H9 (cell line): ENCODE results near the gene INTS3. TPM values are rescaled to one million over a fixed set of nuclear protein-coding genes. Genes with fewer than 3 reads are reported as not detected.

Source experiments
- DNase-seq: peaks from one replicate; pipeline ENCODE4 v3.0.0-alpha.2; 2017
- H2AFZ ChIP-seq: one replicate; pipeline ENCODE4 v1.6.1; 2013; ENCODE audit warnings: mild to moderate bottlenecking, low read length, control low read depth, moderate library complexity
- H2AK5ac ChIP-seq: 2 replicates; pipeline ENCODE4 v1.6.1; 2013; ENCODE audit warnings: low read length, control low read depth, mixed read lengths; ENCODE audit not compliant: insufficient read length
- H2BK120ac ChIP-seq: one replicate; pipeline ENCODE4 v1.6.1; 2013; ENCODE audit warnings: low read depth, mild to moderate bottlenecking, low read length, control low read depth, inconsistent platforms; ENCODE audit not compliant: poor library complexity, severe bottlenecking
- H2BK12ac ChIP-seq: 2 replicates; pipeline ENCODE4 v1.6.1; 2013; ENCODE audit warnings: low read length, control low read depth, mixed read lengths, low read depth; ENCODE audit not compliant: insufficient read length
- H2BK15ac ChIP-seq: 2 replicates; pipeline ENCODE4 v1.6.1; 2013; ENCODE audit warnings: low read depth, low read length, control low read depth
- H2BK20ac ChIP-seq: one replicate; pipeline ENCODE4 v1.6.1; 2013; ENCODE audit warnings: low read depth, mild to moderate bottlenecking, low read length, control low read depth, inconsistent platforms; ENCODE audit not compliant: poor library complexity, severe bottlenecking
- H2BK5ac ChIP-seq: 2 replicates; pipeline ENCODE4 v1.6.1; 2013; ENCODE audit warnings: low read length, control low read depth, mixed read lengths; ENCODE audit not compliant: insufficient read length
- H3K14ac ChIP-seq: 2 replicates; pipeline ENCODE4 v1.6.1; 2013; ENCODE audit warnings: low read length, control low read depth; ENCODE audit not compliant: insufficient read depth
- H3K18ac ChIP-seq: 2 replicates; pipeline ENCODE4 v1.6.1; 2013; ENCODE audit warnings: low read depth, mild to moderate bottlenecking, mixed read lengths, low read length, control low read depth; ENCODE audit not compliant: insufficient read length
- H3K23ac ChIP-seq: 2 replicates; pipeline ENCODE4 v1.6.1; 2013; ENCODE audit warnings: low read length, control low read depth, mixed read lengths, low read depth; ENCODE audit not compliant: insufficient read length
- H3K23me2 ChIP-seq: 2 replicates; pipeline ENCODE4 v1.6.1; 2013; ENCODE audit warnings: low read depth, mild to moderate bottlenecking, mixed read lengths, low read length, control low read depth; ENCODE audit not compliant: insufficient read length, poor library complexity, severe bottlenecking
- H3K27ac ChIP-seq: 2 replicates; pipeline ENCODE4 v1.5.1; 2013; ENCODE audit warnings: low read length, control low read depth, mixed read lengths, low read depth; ENCODE audit not compliant: insufficient read length
- H3K27me3 ChIP-seq: 2 replicates; pipeline ENCODE4 v1.6.1; 2013; ENCODE audit warnings: low read length, control low read depth, inconsistent platforms; ENCODE audit not compliant: insufficient read depth
- H3K4ac ChIP-seq: 2 replicates; pipeline ENCODE4 v1.6.1; 2013; ENCODE audit warnings: low read depth, mild to moderate bottlenecking, control low read depth, inconsistent platforms, low read length, moderate library complexity
- H3K4me1 ChIP-seq: 2 replicates; pipeline ENCODE4 v1.6.1; 2013; ENCODE audit warnings: low read length, control low read depth, inconsistent platforms; ENCODE audit not compliant: insufficient read depth
- H3K4me2 ChIP-seq: 2 replicates; pipeline ENCODE4 v1.6.1; 2013; ENCODE audit warnings: low read length, control low read depth, mixed read lengths; ENCODE audit not compliant: insufficient read length, insufficient read depth
- H3K56ac ChIP-seq: 2 replicates; pipeline ENCODE4 v1.6.1; 2013; ENCODE audit warnings: low read depth, mild to moderate bottlenecking, mixed read lengths, low read length, control low read depth; ENCODE audit not compliant: insufficient read length
- H3K79me1 ChIP-seq: 2 replicates; pipeline ENCODE4 v1.6.1; 2013; ENCODE audit warnings: low read depth, mild to moderate bottlenecking, moderate library complexity, low read length, control low read depth, inconsistent platforms; ENCODE audit not compliant: insufficient read depth, poor library complexity, severe bottlenecking
- H3K79me2 ChIP-seq: 2 replicates; pipeline ENCODE4 v1.6.1; 2013; ENCODE audit warnings: low read length, control low read depth, inconsistent platforms; ENCODE audit not compliant: insufficient read depth
- H3K9ac ChIP-seq: 2 replicates; pipeline ENCODE4 v1.6.1; 2013; ENCODE audit warnings: low read length, control low read depth, mixed read lengths; ENCODE audit not compliant: insufficient read length; ENCODE audit errors: extremely low read depth
- H3K9me3 ChIP-seq: one replicate; pipeline ENCODE4 v1.6.1; 2013; ENCODE audit warnings: low read depth, low read length, inconsistent platforms; ENCODE audit not compliant: control insufficient read depth
- H3T11ph ChIP-seq: one replicate; pipeline ENCODE4 v1.6.1; 2013; ENCODE audit warnings: mild to moderate bottlenecking, low read length, control low read depth, inconsistent platforms
- H4K20me1 ChIP-seq: one replicate; pipeline ENCODE4 v1.6.1; 2013; ENCODE audit not compliant: control insufficient read depth, insufficient read length, insufficient read depth
- H4K5ac ChIP-seq: 2 replicates; pipeline ENCODE4 v1.6.1; 2013; ENCODE audit warnings: low read depth, mild to moderate bottlenecking, mixed read lengths, low read length, control low read depth; ENCODE audit not compliant: insufficient read length
- H4K8ac ChIP-seq: replicated peaks from 2 replicates; pipeline ENCODE4 v1.6.1; 2013; ENCODE audit warnings: low read length, control low read depth, mixed read lengths, low read depth; ENCODE audit not compliant: insufficient read length
- H4K91ac ChIP-seq: 2 replicates; pipeline ENCODE4 v1.6.1; 2013; ENCODE audit warnings: low read depth, mild to moderate bottlenecking, moderate library complexity, mixed read lengths, low read length, control low read depth; ENCODE audit not compliant: insufficient read length
- H3K27ac Mint-ChIP-seq, 3 experiments: 2 replicates in 2 of 3; 3 replicates in 1 of 3; pipeline ENCODE4 v1.8.0; 2020 to 2021; ENCODE audit warnings: mixed read lengths in 3 of 3, mild to moderate bottlenecking in 1 of 3, moderate library complexity in 1 of 3
- H3K27me3 Mint-ChIP-seq: 2 replicates; pipeline ENCODE4 v1.8.0; 2021; ENCODE audit warnings: low read depth, mild to moderate bottlenecking, moderate library complexity, mixed read lengths
- H3K36me3 Mint-ChIP-seq, 3 experiments: 2 replicates in 2 of 3; 3 replicates in 1 of 3; pipeline ENCODE4 v1.8.0; 2020 to 2021; ENCODE audit warnings: low read depth in 3 of 3, mixed read lengths in 3 of 3; ENCODE audit not compliant: insufficient read depth in 1 of 3
- H3K4me1 Mint-ChIP-seq, 2 experiments: 2 replicates each; pipeline ENCODE4 v1.8.0; 2020; ENCODE audit warnings: mixed read lengths in 2 of 2
- H3K4me3 Mint-ChIP-seq, 2 experiments: 2 replicates in 1 of 2; 3 replicates in 1 of 2; pipeline ENCODE4 v1.8.0; 2020 to 2021; ENCODE audit warnings: mild to moderate bottlenecking in 2 of 2, mixed read lengths in 2 of 2, moderate library complexity in 1 of 2
- H3K9me3 Mint-ChIP-seq, 2 experiments: 2 replicates in 1 of 2; 3 replicates in 1 of 2; pipeline ENCODE4 v1.8.0; 2020; ENCODE audit warnings: mild to moderate bottlenecking in 2 of 2, mixed read lengths in 2 of 2, moderate library complexity in 1 of 2
- CTCF ChIP-seq: fragments of 200-600 bp; sonication (generic); conservative IDR thresholded peaks from 3 replicates; pipeline ENCODE4 v1.8.0; 2021; ENCODE audit warnings: antibody characterized with exemption, mild to moderate bottlenecking
- WGBS: extraction: QIAGEN DNeasy Blood & Tissue Kit; methylation state at CpG from one replicate; pipeline ENCODE4 v1.1.7; 2013; ENCODE audit warnings: missing lambda C conversion rate, low lambda C conversion rate, mixed read lengths; ENCODE audit not compliant: insufficient read length; ENCODE audit errors: extremely low coverage; 5-methylcytosine and 5-hydroxymethylcytosine counted together
- total RNA-seq: library from RNA; stranded (reverse); gene quantifications from 2 replicates; pipeline ENCODE4 v1.2.1, GENCODE V29; 2021

The INTS3 gene
- total RNA-seq, 1 experiment from 2014 or later, result 67.1 TPM

- H2BK15ac ChIP-seq, result no peak overlapping the region
- H3K9ac ChIP-seq, result no peak overlapping the region
- Mint-ChIP-seq H3K9me3 (no peaks in the 10 kb centered on the region; a peak in 1 of 5 replicates), H3K27ac (no peak overlapping the region), H3K36me3 (no peaks in the 10 kb centered on the region), H3K4me3 (no peak overlapping the region), H3K4me1 (no peaks in the 10 kb centered on the region), H3K27me3 (no peaks in the 10 kb centered on the region; the same call in 1 of the 2 replicates)
- H3K56ac ChIP-seq, result no peak overlapping the region
- DNase-seq, result no peak
- H2BK12ac ChIP-seq, result no peak overlapping the region
- no peak overlapping the region for H4K5ac ChIP-seq
- no peaks in the 10 kb centered on the region for H3K9me3 ChIP-seq
- no peaks in the 10 kb centered on the region for H4K20me1 ChIP-seq
- no peaks in the 10 kb centered on the region for H3K79me2 ChIP-seq
- no peaks in the 10 kb centered on the region for H3K27me3 ChIP-seq
- H3K23me2 ChIP-seq, result no peaks in the 10 kb centered on the region
- H4K8ac ChIP-seq, result no peak overlapping the region
- H3K4me2 ChIP-seq, result no peak overlapping the region
- H2AK5ac ChIP-seq, result no peak overlapping the region
- no peak overlapping the region for H2AFZ ChIP-seq
- no peak overlapping the region for H2BK120ac ChIP-seq
- TF ChIP-seq CTCF, result no peak
- H3K14ac ChIP-seq, result no peak overlapping the region
- WGBS, result no CpG with 5 or more reads among the region's 9 CpGs
- no peaks in the 10 kb centered on the region for H3K79me1 ChIP-seq
- no peak overlapping the region for H3T11ph ChIP-seq
- H2BK20ac ChIP-seq, result no peak overlapping the region
- no peak overlapping the region for H2BK5ac ChIP-seq
- H3K18ac ChIP-seq, result no peak overlapping the region
- H3K4ac ChIP-seq, result no peak overlapping the region
- H3K27ac ChIP-seq, result no peak overlapping the region
- H4K91ac ChIP-seq, result no peak overlapping the region
- H3K4me1 ChIP-seq, result no peaks in the 10 kb centered on the region
- H3K23ac ChIP-seq, result no peak overlapping the region
Observed at GRCh38 chr1:153705484-153705883, 22.4 kb upstream of the INTS3 start.
